HEK293 (cell line): ENCODE results near the gene MEGF8.

Experiments used
- CTCF ChIA-PET: fragments of 350-600 bp; formaldehyde crosslinking; extraction: SDS; loops from one replicate; lab custom pipeline; 2021; ENCODE audit warnings: antibody characterized with exemption; lab: Yijun Ruan, JAX
- POLR2A ChIA-PET: fragments of 300-600 bp; formaldehyde crosslinking; extraction: SDS; loops from one replicate; lab custom pipeline; 2020; ENCODE audit warnings: antibody characterized with exemption, inconsistent platforms; lab: Yijun Ruan, JAX
- H3K27ac ChIP-seq: fragments of 200-500 bp; sonication (Bioruptor generic); 2 replicates; pipeline ENCODE4 v1.5.1; 2014; ENCODE audit warnings: low read depth, low read length, control low read depth, inconsistent platforms; ENCODE audit errors: extremely low read depth
- H3K36me3 ChIP-seq, 2 experiments: fragments of 200-500 bp in 1 of 2; sonication (Bioruptor generic) in 1 of 2; 1 replicate in 1 of 2; 2 replicates in 1 of 2; pipeline ENCODE4 v1.5.1; 2014 to 2017; ENCODE audit warnings: inconsistent platforms in 2 of 2, low read length in 2 of 2; ENCODE audit not compliant: control insufficient read depth in 2 of 2, insufficient read depth in 1 of 2
- H3K4me1 ChIP-seq: fragments of 200-500 bp; sonication (Bioruptor generic); 2 replicates; pipeline ENCODE4 v1.5.1; 2014; ENCODE audit warnings: mild to moderate bottlenecking, low read length, inconsistent platforms; ENCODE audit not compliant: control insufficient read depth, insufficient read depth
- H3K4me3 ChIP-seq: 2 replicates; pipeline ENCODE4 v1.5.1; 2011; ENCODE audit warnings: low read depth, mild to moderate bottlenecking, control low read depth, low read length, moderate library complexity
- H3K9me3 ChIP-seq: fragments of 200-500 bp; sonication (Bioruptor generic); 2 replicates; pipeline ENCODE4 v1.5.1; 2014; ENCODE audit warnings: low read depth, low read length, inconsistent platforms; ENCODE audit not compliant: control insufficient read depth, insufficient read depth
- ATF2 ChIP-seq: fragments of 450-650 bp; formaldehyde crosslinking; IDR thresholded peaks from 2 replicates; pipeline ENCODE4 v1.5.1; 2016; ENCODE audit warnings: missing biosample characterization, missing genetic modification characterization, low read depth
- EGR2 ChIP-seq: fragments of 450-650 bp; formaldehyde crosslinking; IDR thresholded peaks from 2 replicates; pipeline ENCODE4 v1.5.1; 2016; ENCODE audit warnings: low read depth, missing biosample characterization, missing genetic modification characterization
- ELK4 ChIP-seq: IDR thresholded peaks from 2 replicates; pipeline ENCODE4 v1.6.1; 2011; ENCODE audit warnings: mild to moderate bottlenecking, low read depth, low read length, borderline replicate concordance
- HOXC10 ChIP-seq: sonication (generic); formaldehyde crosslinking; IDR thresholded peaks from 2 replicates; pipeline ENCODE4 v1.8.1; 2023; ENCODE audit warnings: mild to moderate bottlenecking, missing genetic modification reagents
- HOXD13 ChIP-seq: sonication (generic); formaldehyde crosslinking; IDR thresholded peaks from 2 replicates; pipeline ENCODE4 v1.8.0; 2022; ENCODE audit warnings: missing genetic modification reagents, borderline replicate concordance
- IKZF3 ChIP-seq: fragments of 450-650 bp; IDR thresholded peaks from 2 replicates; pipeline ENCODE4 v1.5.0; 2018; ENCODE audit warnings: missing biosample characterization, mild to moderate bottlenecking, missing genetic modification characterization, moderate library complexity
- SALL2 ChIP-seq: fragments of 450-650 bp; formaldehyde crosslinking; IDR thresholded peaks from 2 replicates; pipeline ENCODE4 v1.5.0; 2017; ENCODE audit warnings: missing biosample characterization, mild to moderate bottlenecking, missing genetic modification characterization, borderline replicate concordance
- SP7 ChIP-seq: fragments of 450-650 bp; formaldehyde crosslinking; IDR thresholded peaks from 2 replicates; pipeline ENCODE4 v1.5.1; 2016; ENCODE audit warnings: missing biosample characterization, missing genetic modification characterization
- ZBTB1 ChIP-seq: fragments of 450-650 bp; formaldehyde crosslinking; IDR thresholded peaks from 2 replicates; pipeline ENCODE4 v1.5.1; 2016; ENCODE audit warnings: missing biosample characterization, missing genetic modification characterization
- ZFP3 ChIP-seq: fragments of 450-650 bp; formaldehyde crosslinking; IDR thresholded peaks from 2 replicates; pipeline ENCODE4 v1.5.1; 2016; ENCODE audit warnings: low read depth, missing biosample characterization, missing genetic modification characterization
- ZNF132 ChIP-seq: fragments of 450-650 bp; formaldehyde crosslinking; IDR thresholded peaks from 2 replicates; pipeline ENCODE4 v1.5.1; 2017; ENCODE audit warnings: missing biosample characterization, missing genetic modification characterization, borderline replicate concordance
- ZNF175 ChIP-seq: fragments of 450-650 bp; formaldehyde crosslinking; IDR thresholded peaks from 2 replicates; pipeline ENCODE4 v1.5.1; 2016; ENCODE audit warnings: missing biosample characterization, missing genetic modification characterization
- ZNF2 ChIP-seq: fragments of 450-650 bp; formaldehyde crosslinking; IDR thresholded peaks from 2 replicates; pipeline ENCODE4 v1.5.1; 2016; ENCODE audit warnings: missing biosample characterization, missing genetic modification characterization
- ZNF530 ChIP-seq: fragments of 450-650 bp; formaldehyde crosslinking; IDR thresholded peaks from 2 replicates; pipeline ENCODE4 v1.5.1; 2016; ENCODE audit warnings: low read depth, missing biosample characterization, missing genetic modification characterization
- ZNF626 ChIP-seq: fragments of 450-650 bp; sonication (Bioruptor Pico); formaldehyde crosslinking; IDR thresholded peaks from 2 replicates; pipeline ENCODE4 v1.5.1; 2018; ENCODE audit warnings: missing biosample characterization, missing genetic modification characterization, inconsistent platforms
- TF ChIP-seq, protein P1 (sequence below): fragments of 450-650 bp; formaldehyde crosslinking; IDR thresholded peaks from 2 replicates; pipeline ENCODE4 v1.5.1; 2016; ENCODE audit warnings: missing biosample characterization, missing genetic modification characterization, borderline replicate concordance
- TF ChIP-seq, protein P2 (sequence below): fragments of 450-650 bp; formaldehyde crosslinking; conservative IDR thresholded peaks from 2 replicates; pipeline ENCODE4 v1.5.1; 2016; ENCODE audit warnings: low read depth, missing biosample characterization, missing genetic modification characterization

The MEGF8 gene

GRCh38 chr19:42355896-42356295 is 30.5 kb downstream of the MEGF8 start:
- ChIA-PET POLR2A (interaction anchor here (0.5 kb wide), 1 partner anchor 76 kb away, joined by 4 read pairs; no protein-coding TSS in a partner anchor), CTCF (interaction anchor here (0.6 to 1.0 kb wide), 3 partner anchors 13 to 410 kb away, joined by 3 to 4 read pairs (median 3); no protein-coding TSS in a partner anchor)
- TF ChIP-seq IKZF3 (tag by site-specific recombination) (no peak), EGR2 (tag by site-specific recombination) (no peak), ELK4 (no peak), ATF2 (tag by site-specific recombination) (no peak), ZNF175 (tag by site-specific recombination) (no peak), ZNF2 (no peak), ZNF132 (tag by site-specific recombination) (no peak), SALL2 (no peak), HOXC10 (no peak), ZBTB1 (tag by site-specific recombination) (no peak), ZNF626 (tag by site-specific recombination) (no peak), ZNF530 (tag by site-specific recombination) (no peak), SP7 (tag by site-specific recombination) (no peak), HOXD13 (CRISPR knock-in tag) (no peak), ZFP3 (tag by site-specific recombination) (no peak)
- TF ChIP-seq, protein P1, sequence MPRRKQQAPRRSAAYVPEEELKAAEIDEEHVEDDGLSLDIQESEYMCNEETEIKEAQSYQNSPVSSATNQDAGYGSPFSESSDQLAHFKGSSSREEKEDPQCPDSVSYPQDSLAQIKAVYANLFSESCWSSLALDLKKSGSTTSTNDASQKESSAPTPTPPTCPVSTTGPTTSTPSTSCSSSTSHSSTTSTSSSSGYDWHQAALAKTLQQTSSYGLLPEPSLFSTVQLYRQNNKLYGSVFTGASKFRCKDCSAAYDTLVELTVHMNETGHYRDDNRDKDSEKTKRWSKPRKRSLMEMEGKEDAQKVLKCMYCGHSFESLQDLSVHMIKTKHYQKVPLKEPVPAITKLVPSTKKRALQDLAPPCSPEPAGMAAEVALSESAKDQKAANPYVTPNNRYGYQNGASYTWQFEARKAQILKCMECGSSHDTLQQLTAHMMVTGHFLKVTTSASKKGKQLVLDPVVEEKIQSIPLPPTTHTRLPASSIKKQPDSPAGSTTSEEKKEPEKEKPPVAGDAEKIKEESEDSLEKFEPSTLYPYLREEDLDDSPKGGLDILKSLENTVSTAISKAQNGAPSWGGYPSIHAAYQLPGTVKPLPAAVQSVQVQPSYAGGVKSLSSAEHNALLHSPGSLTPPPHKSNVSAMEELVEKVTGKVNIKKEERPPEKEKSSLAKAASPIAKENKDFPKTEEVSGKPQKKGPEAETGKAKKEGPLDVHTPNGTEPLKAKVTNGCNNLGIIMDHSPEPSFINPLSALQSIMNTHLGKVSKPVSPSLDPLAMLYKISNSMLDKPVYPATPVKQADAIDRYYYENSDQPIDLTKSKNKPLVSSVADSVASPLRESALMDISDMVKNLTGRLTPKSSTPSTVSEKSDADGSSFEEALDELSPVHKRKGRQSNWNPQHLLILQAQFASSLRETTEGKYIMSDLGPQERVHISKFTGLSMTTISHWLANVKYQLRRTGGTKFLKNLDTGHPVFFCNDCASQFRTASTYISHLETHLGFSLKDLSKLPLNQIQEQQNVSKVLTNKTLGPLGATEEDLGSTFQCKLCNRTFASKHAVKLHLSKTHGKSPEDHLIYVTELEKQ (tag by site-specific recombination), result no peak
- TF ChIP-seq, protein P2, sequence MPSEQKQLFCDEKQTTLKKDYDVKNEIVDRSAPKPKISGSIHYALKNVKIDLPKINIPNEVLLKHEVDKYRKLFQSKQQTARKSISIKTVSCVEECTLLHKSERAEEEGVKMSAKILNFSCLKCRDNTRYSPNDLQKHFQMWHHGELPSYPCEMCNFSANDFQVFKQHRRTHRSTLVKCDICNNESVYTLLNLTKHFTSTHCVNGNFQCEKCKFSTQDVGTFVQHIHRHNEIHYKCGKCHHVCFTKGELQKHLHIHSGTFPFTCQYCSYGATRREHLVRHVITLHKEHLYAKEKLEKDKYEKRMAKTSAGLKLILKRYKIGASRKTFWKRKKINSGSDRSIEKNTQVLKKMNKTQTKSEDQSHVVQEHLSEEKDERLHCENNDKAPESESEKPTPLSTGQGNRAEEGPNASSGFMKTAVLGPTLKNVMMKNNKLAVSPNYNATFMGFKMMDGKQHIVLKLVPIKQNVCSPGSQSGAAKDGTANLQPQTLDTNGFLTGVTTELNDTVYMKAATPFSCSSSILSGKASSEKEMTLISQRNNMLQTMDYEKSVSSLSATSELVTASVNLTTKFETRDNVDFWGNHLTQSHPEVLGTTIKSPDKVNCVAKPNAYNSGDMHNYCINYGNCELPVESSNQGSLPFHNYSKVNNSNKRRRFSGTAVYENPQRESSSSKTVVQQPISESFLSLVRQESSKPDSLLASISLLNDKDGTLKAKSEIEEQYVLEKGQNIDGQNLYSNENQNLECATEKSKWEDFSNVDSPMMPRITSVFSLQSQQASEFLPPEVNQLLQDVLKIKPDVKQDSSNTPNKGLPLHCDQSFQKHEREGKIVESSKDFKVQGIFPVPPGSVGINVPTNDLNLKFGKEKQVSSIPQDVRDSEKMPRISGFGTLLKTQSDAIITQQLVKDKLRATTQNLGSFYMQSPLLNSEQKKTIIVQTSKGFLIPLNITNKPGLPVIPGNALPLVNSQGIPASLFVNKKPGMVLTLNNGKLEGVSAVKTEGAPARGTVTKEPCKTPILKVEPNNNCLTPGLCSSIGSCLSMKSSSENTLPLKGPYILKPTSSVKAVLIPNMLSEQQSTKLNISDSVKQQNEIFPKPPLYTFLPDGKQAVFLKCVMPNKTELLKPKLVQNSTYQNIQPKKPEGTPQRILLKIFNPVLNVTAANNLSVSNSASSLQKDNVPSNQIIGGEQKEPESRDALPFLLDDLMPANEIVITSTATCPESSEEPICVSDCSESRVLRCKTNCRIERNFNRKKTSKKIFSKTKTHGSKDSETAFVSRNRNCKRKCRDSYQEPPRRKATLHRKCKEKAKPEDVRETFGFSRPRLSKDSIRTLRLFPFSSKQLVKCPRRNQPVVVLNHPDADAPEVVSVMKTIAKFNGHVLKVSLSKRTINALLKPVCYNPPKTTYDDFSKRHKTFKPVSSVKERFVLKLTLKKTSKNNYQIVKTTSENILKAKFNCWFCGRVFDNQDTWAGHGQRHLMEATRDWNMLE (tag by site-specific recombination), result no peak
- peaks cover 31 to 78% of the 10 kb centered on the region in 2 experiments for H3K36me3 ChIP-seq
- H3K4me1 ChIP-seq, result no peaks in the 10 kb centered on the region
- H3K9me3 ChIP-seq, result no peaks in the 10 kb centered on the region
- H3K27ac ChIP-seq, result no peak overlapping the region
- no peak overlapping the region for H3K4me3 ChIP-seq
